GM12891 (cell line): ENCODE results near the gene OR2T2.
"Not testable (repeated sequence)": the region's sequence is repeated elsewhere in the genome, so short reads cannot be mapped to it uniquely, and the experiment has no call there.

ENCODE experiments used
- DNase-seq: peaks from one replicate; pipeline ENCODE4 v3.0.0; 2011; ENCODE audit warnings: low spot score; ENCODE audit not compliant: insufficient read length
- FAIRE-seq: peaks from 2 replicates; lab custom pipeline; 2011; peaks lifted over from hg19 to GRCh38; lab: Jason Lieb, UNC

The OR2T2 gene

GRCh38 chr1:248500305-248501035 lies 55.0 kb downstream of the OR2T2 start:
- not testable (repeated sequence) for FAIRE-seq, DNase-seq
